ENCODE data around the gene IDH2.

The IDH2 gene

GRCh38 chr15:90059208-90059985 lies 42.9 kb downstream of the IDH2 start:
- no peak overlapping the region; the same call in 1 of the 2 replicates for H3K27ac ChIP-seq
- no peak for TF ChIP-seq ZFX (IDR thresholded peaks at IDR 0.05)
- no peak for TF ChIP-seq CTCF (conservative IDR thresholded peaks at IDR 0.05)

GRCh38 chr15:90058775-90059174 lies 43.5 kb downstream of the IDH2 start:
- no peak for TF ChIP-seq CTCF (conservative IDR thresholded peaks at IDR 0.05)
- TF ChIP-seq ZFX (IDR thresholded peaks at IDR 0.05): no peak

GRCh38 chr15:90058308-90058707 lies 44.0 kb downstream of the IDH2 start:
- no peak overlapping the region for H3K27ac ChIP-seq
- TF ChIP-seq CTCF (conservative IDR thresholded peaks at IDR 0.05) (no peak), ZFX (IDR thresholded peaks at IDR 0.05) (no peak)

More at GRCh38 chr15:90058775-90059174, 43.5 kb downstream of the IDH2 start:
- H3K27ac ChIP-seq: no peak overlapping the region

GRCh38 chr15:90056529-90056928 lies 45.7 kb downstream of the IDH2 start:
- no peak overlapping the region for H3K27ac ChIP-seq
- TF ChIP-seq CTCF (conservative IDR thresholded peaks at IDR 0.05) (no peak), ZFX (IDR thresholded peaks at IDR 0.05) (no peak)

- no peak overlapping the region for H3K27ac ChIP-seq
- TF ChIP-seq CTCF (conservative IDR thresholded peaks at IDR 0.05) (no peak), ZFX (IDR thresholded peaks at IDR 0.05) (no peak)
These were observed 47.1 kb downstream of the IDH2 start for GRCh38 chr15:90055182-90055581.

- no peak overlapping the region for H3K27ac ChIP-seq
- no peak for TF ChIP-seq ZFX (IDR thresholded peaks at IDR 0.05)
- no peak for TF ChIP-seq CTCF (conservative IDR thresholded peaks at IDR 0.05)
These were observed 47.6 kb downstream of the IDH2 start for GRCh38 chr15:90054618-90055097.

- no peak overlapping the region for H3K27ac ChIP-seq
These were observed 48.4 kb downstream of the IDH2 start for GRCh38 chr15:90053685-90054466.

More at GRCh38 chr15:90053685-90054466, 48.4 kb downstream of the IDH2 start:
- TF ChIP-seq ZFX (IDR thresholded peaks at IDR 0.05) (no peak), CTCF (conservative IDR thresholded peaks at IDR 0.05) (no peak)
